Vagina (tissue), 2 donors: Measurements from ENCODE around the gene TMEM232.

Experiments
- CTCF ChIP-seq, 3 experiments: fragments of 450-650 bp in 2 of 3; fragments of 200-600 bp in 1 of 3; sonication (generic) in 1 of 3; IDR thresholded peaks; one replicate each; pipeline ENCODE4 v1.5.1; 2017 to 2019; ENCODE audit warnings: antibody characterized with exemption in 3 of 3, mild to moderate bottlenecking in 2 of 3, moderate library complexity in 2 of 3
- POLR2A ChIP-seq, 2 donors: fragments of 450-650 bp; IDR thresholded peaks; one replicate each; pipeline ENCODE4 v1.6.1; 2017; ENCODE audit warnings: antibody characterized with exemption in 2 of 2, mild to moderate bottlenecking in 2 of 2, moderate library complexity in 2 of 2
- POLR2AphosphoS5 ChIP-seq, 2 donors: sonication (generic); formaldehyde crosslinking; IDR thresholded peaks; one replicate each; pipeline ENCODE4 v1.9.0; 2017; ENCODE audit warnings: antibody characterized with exemption in 2 of 2, mild to moderate bottlenecking in 2 of 2, low read depth in 1 of 2; ENCODE audit not compliant: insufficient read depth in 1 of 2

GRCh38 chr5:110562191-110562590 lies 164.3 kb downstream of the TMEM232 start:
- TF ChIP-seq CTCF (IDR thresholded peaks at IDR 0.05) (no peak), POLR2A (IDR thresholded peaks at IDR 0.05) (no peak), POLR2AphosphoS5 (IDR thresholded peaks at IDR 0.05; ENCODE audit: insufficient read depth in 1 of 2, low read depth in 1 of 2) (no peak)
